Tibial nerve (tissue), 4 donors: ENCODE measurements around the gene FBXL16.

Source experiments
- CTCF ChIP-seq, 5 experiments: fragments of 200-600 bp in 3 of 5; fragments of 450-650 bp in 2 of 5; sonication (generic) in 3 of 5; IDR thresholded peaks; one replicate each; pipeline ENCODE4 v1.5.1; 2016 to 2019; ENCODE audit warnings: antibody characterized with exemption in 5 of 5, mild to moderate bottlenecking in 3 of 5, moderate library complexity in 2 of 5
- EP300 ChIP-seq, 2 donors: sonication (generic); formaldehyde crosslinking; IDR thresholded peaks; one replicate each; pipeline ENCODE4 v1.6.1; 2017; ENCODE audit warnings: antibody characterized with exemption in 2 of 2, mild to moderate bottlenecking in 1 of 2

GRCh38 chr16:749010-749409 lies 43.4 kb upstream of the FBXL16 start:
- TF ChIP-seq EP300 (IDR thresholded peaks at IDR 0.05) = no peak
- TF ChIP-seq CTCF (IDR thresholded peaks at IDR 0.05) = no peak
